Jurkat, Clone E6-1 (cell line): Measurements from ENCODE around the gene ADARB2.

Experiments used
- DNase-seq: peaks from one replicate; pipeline ENCODE4 v3.0.0-alpha.2; 2011; ENCODE audit warnings: low read depth, low spot score
- H3K4me3 ChIP-seq: 2 replicates; pipeline ENCODE4 v1.5.1; 2011; ENCODE audit warnings: mild to moderate bottlenecking, low read length, control low read depth, moderate library complexity

The ADARB2 gene

GRCh38 chr10:1291178-1292090 is 445.9 kb downstream of the ADARB2 start:
- no peak overlapping the region for H3K4me3 ChIP-seq

DNA sequence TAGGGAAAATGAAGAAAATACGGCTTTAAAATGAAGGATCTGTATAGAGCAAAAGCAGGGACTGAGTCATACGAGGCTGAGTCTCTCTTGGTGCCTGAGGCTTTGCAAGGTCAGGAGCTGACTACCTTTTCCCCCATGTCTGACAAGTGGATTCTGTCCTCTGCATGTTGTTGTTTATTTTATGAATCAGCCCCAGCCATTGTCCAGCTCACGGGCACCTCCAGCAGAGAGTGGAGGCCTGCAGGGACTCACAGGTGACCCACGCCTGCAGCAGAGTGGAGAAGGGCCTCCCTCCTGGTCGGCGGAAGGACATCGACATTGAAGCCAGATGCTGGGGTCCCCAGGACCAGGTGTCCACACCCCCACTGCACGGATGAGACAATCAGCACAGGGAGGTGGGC is 447.3 kb downstream of the ADARB2 start:
- no peak for DNase-seq
- no peak overlapping the region for H3K4me3 ChIP-seq

More at GRCh38 chr10:1291178-1292090, 445.9 kb downstream of the ADARB2 start:
- DNase-seq, result no peak

DNA sequence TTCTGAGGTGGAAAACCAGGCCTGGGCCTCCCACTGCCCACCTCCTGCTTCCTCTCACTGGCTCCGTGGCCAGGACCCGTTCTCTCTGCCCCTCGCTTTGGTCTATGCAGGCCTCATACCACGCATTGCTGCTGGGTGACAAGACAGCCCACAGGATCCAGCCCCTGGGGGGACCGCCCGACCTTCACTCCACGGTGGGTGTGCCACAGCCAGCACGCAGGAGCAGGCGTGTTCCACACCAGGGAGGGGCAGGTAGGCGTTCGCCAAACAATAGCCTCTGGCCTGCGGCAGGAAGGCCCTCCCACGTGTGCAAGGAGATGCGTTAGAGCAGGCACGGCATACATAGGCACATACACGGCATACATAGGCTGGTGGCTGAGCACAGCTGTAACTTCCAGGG is 447.7 kb downstream of the ADARB2 start:
- no peak overlapping the region for H3K4me3 ChIP-seq
- no peak for DNase-seq

DNA sequence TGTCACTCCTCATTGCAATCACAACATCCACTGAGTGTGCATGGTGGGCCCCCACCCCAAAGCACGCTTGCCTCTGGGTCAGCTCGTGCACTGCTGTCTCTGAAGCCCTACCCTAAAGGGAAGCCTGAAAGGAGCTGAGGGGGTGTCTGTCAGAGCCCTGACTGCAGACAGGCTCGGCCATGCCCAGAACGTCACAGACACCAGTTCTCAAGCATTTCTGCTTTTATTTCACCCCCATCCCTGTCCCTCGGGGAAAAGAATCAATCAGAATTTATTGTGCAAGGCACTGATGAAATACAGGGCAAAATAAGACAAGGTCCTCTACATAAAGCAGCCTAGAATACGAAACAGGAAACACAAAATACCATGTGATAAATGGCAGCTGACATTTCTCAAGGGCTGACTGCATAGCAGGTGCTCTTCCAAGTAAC is 449.3 kb downstream of the ADARB2 start:
- DNase-seq, result no peak

GRCh38 chr10:1287487-1287886 is 449.8 kb downstream of the ADARB2 start:
- DNase-seq, result no peak
- no peak overlapping the region for H3K4me3 ChIP-seq

More for the DNA sequence above, 449.3 kb downstream of the ADARB2 start:
- no peak overlapping the region for H3K4me3 ChIP-seq

GRCh38 chr10:1284076-1284475 is 453.2 kb downstream of the ADARB2 start:
- no peak overlapping the region for H3K4me3 ChIP-seq
- no peak for DNase-seq

DNA sequence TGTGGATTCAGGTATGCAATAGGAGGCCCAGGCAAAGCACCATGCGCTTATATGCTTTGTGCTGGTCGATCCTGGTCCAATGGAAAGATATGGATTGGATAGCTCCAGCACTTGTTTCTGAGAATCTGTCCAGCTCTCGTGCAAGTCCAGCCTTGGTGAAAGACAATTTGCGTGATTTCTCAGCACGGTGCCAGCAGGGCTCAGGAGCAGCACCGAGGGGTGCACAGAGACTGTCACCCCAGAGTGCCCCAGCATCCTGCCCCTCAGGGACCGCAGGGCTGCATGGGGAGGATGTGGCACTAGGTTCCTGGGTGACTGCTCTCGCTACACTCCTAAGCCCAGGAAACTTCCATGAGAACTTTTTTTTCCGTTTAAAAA is 455.9 kb downstream of the ADARB2 start:
- no peak for DNase-seq
- H3K4me3 ChIP-seq, result no peak overlapping the region

DNA sequence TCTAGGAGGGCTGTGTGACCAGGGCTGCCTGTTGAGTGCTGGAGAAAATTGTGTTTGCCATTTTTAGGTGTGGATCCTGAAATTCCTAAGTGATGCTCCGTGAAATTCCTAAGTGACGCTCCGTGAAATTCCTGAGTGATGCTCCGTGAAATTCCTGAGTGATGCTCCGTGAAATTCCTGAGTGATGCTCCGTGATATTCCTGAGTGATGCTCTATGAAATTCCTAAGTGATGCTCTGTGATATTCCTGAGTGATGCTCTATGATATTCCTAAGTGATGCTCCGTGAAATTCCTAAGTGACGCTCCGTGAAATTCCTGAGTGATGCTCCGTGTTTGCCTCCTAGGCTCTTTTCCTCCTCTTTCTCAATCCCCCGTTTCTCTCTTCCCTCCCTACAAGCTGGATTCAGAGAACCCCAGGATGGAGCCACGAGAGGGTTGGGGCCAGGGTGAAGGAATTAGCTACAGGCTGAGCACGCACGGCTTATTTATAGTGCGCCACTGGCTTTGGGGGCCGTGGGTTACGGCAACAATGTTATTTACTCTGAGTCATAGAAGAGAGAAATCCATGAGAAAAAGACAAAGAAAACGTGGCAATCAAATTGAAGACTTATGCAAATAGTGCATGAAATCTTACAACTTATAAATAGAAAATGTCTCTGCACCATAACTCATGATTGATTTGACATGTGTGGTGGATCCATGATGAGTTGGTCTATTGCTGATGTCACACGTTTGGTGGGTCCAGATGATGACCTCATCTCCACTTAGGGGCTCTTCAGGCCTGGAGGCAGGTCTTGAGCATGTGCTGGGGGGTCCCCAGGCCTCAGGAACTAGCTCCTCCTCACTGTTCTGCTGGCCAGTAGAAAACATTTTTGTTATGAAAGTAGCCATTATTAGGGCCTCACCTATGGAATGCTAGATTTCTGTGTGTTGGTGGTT is 456.6 kb downstream of the ADARB2 start:
- H3K4me3 ChIP-seq, result no peak overlapping the region
- no peak for DNase-seq

DNA sequence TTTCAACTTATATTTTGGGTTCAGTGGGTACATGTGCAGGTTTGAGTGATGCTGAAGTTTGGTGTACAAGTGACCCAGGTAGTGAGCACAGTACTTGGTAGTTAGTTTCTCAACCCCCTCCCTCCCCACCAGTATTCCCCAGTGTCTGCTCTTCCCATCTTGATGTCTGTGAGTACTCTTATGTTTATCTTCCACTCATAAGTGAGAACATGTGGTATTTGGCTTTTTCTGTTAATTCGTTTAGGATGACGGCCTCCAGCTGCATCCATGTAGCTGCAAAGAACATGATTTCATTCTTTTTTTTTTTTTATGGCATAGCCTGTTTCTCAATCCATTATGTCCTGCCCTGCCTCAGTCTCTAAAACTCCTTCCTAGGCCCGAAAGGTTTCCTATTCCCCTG is 459.0 kb downstream of the ADARB2 start:
- H3K4me3 ChIP-seq, result no peak overlapping the region
- DNase-seq, result no peak

DNA sequence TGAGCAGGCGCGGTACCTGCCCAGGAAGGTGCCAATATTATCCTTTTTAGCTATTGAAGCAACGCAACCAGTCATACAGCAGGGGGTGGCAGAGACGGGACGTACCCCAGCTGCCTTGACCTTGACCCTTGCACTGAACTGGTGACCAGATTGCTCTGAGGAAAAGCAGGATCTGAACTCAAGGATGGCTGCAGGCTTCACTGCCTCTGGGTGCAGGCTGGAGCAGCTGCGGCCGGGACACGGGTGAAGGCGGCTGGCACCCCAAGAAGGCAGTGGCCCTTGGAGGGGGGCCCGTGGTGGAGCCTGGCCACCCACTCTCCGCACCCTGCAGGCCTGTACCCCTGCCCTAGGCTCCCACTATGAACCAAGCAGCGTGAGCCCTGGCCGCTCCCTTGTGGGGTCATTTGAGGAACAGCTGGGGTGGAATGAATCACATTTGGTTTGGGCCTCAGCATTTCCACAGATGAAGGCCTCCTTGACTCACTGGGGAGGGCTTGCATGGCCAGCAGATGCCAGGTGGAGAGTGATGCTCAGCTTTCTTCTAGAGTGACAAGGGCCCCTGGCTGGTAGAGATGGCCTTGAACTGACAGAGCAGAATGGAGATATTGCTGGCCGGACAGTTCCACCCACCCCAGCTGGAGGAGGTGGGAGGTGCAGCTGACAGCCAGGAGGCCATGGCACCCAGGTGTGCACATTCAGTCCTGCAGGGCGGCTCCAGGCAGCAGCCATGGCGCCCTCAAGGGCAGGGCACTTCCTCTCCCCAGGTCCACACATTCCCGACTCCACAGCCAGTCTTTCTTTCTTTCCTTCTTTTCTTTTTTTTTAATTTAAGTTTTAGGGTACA is 462.4 kb downstream of the ADARB2 start:
- H3K4me3 ChIP-seq, result no peak overlapping the region
- DNase-seq, result no peak

DNA sequence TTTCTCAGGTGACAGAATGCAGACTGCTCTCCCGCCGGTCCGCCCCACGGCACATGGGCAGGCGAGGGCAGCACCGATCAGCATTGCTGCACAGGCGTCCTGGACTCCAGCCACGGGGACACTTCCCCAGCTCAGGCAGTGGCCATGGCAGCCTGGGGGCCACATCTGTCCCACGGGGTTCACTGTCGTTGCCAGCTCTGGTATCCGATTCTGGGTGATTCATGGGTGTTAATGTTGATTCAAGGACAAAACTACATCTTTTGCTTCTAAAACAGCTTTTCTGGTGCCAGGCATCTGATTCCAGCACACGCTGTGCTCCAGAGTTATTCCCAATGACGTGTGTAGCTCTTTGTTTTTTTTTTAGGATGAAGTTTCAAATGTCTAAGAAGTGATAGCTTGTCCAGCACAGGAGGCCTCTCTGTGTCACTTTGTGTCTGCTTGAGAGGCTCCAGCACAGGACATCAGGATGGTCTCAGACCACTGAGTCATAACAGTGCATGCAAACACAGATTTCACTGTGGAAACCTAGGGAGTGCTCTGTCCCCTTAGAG is 463.1 kb downstream of the ADARB2 start:
- no peak overlapping the region for H3K4me3 ChIP-seq
- no peak for DNase-seq

GRCh38 chr10:1273372-1274105 is 463.8 kb downstream of the ADARB2 start:
- no peak for DNase-seq
- no peak overlapping the region for H3K4me3 ChIP-seq

DNA sequence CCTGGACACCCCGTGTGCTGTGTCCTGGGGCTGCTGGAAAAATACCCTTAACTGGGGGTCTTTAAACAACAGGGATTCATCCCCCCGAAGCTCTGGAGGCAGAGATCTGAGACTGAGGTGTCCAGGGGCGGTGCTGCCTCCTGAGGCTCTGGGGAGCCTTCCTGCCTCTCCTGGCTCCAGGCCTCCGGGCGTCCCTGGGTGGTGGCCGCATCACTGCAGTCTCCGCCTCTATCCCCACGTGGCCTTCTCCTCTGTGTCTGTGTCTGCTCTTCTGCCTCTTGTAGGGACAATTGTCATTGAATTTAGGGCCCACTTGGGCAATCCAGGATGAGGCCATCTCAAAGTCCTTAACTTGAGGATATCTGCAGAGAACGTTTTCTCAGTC is 464.6 kb downstream of the ADARB2 start:
- no peak overlapping the region for H3K4me3 ChIP-seq

GRCh38 chr10:1272079-1272776 is 465.1 kb downstream of the ADARB2 start:
- no peak for DNase-seq
- H3K4me3 ChIP-seq, result no peak overlapping the region

More for the DNA sequence above, 464.6 kb downstream of the ADARB2 start:
- no peak for DNase-seq

DNA sequence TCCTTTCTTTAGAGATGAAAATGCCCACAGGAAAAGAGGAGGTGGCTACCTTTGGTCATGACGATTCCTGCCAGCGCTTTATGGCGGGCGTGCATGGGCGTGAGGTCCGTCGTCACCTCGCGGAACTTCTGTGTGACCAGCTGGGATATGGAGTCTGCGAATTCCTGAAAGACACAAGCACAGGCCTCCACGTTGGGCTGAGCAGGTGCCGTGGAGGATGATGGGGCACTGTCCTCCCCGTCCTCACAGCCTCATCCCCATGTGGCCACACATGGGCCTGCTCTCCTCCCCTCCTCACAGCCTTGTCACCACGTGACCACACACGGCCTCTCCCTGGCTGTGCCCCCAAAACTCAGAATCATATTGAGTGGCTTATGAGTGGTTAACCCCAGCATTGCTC is 466.4 kb downstream of the ADARB2 start:
- H3K4me3 ChIP-seq, result no peak overlapping the region
- no peak for DNase-seq

DNA sequence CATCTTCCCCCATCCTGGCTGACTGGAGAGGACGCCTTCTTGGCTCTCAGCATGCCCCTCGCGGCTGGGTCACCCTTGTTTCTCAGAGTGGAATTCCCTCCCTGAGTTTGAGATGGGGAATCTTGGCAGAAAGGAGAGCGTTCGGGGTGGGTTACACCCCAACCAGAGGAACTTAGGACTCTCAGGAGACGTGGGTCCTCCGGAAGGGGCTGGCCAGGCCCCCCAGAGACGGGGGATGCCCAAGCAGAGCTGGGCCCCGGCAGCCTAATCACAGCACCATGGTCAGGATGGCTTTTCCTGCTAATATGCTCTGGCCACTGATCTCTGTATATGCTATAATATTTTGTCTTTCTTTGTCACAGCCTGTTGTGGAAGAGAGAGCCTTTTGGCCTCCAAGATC is 466.8 kb downstream of the ADARB2 start:
- no peak overlapping the region for H3K4me3 ChIP-seq
- DNase-seq, result no peak

DNA sequence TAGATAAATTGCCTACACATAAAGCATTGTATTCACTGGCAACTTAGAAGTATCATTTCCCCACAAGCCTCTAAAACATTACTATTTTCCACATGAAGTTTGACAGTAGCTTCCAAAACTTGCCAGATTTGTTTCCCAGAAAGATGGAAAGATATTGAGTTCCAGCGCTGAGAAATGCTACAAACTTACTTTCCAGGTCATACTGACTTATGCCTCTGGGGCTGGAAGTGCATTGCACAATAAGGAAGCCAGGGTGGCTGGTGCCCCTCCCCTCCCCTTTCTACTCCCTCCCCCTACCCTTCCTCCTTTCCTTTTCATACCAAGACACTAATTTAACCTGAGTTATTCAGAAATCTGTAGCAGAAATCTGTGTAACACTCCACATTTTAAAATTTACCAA is 468.5 kb downstream of the ADARB2 start:
- DNase-seq, result no peak
- H3K4me3 ChIP-seq, result no peak overlapping the region

DNA sequence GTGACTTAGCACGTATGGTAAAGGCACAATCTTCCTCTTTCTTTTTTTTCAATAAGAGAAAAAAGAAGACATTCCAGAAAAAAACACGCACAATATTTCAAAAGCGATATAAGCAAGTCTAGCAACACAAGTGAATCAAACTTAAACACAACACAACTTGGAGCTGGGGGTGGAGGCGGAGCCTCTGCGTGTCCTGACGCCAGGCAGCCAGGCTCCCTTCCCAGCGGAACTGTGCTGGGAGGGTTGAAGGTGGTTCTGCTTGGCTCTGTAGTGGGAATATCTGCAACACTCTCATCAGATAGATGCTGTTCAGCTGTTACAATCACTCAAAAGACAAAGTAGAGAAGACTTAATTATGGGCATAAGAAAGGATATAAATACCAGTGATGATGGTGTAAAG is 469.8 kb downstream of the ADARB2 start:
- no peak for DNase-seq
- H3K4me3 ChIP-seq, result no peak overlapping the region
